Skin of body (tissue), 2 donors: ENCODE measurements around the gene GNAI2. TPM values are rescaled to one million over a fixed set of nuclear protein-coding genes. Genes with fewer than 3 reads are reported as not detected.
"Not testable (repeated sequence)": the region's sequence is repeated elsewhere in the genome, so short reads cannot be mapped to it uniquely, and the experiment has no call there.

Source experiments
- DNase-seq: peaks from one replicate; lab custom pipeline; 2025; lab: John Stamatoyannopoulos, UW
- total RNA-seq: library from RNA; depleted of rRNA; stranded (reverse); fragments of >200 nt; gene quantifications from one replicate; pipeline ENCODE4 v1.2.3, GENCODE V29; 2014

The GNAI2 gene
- total RNA-seq, 1 donor from 2014 or later = 102 TPM

DNA sequence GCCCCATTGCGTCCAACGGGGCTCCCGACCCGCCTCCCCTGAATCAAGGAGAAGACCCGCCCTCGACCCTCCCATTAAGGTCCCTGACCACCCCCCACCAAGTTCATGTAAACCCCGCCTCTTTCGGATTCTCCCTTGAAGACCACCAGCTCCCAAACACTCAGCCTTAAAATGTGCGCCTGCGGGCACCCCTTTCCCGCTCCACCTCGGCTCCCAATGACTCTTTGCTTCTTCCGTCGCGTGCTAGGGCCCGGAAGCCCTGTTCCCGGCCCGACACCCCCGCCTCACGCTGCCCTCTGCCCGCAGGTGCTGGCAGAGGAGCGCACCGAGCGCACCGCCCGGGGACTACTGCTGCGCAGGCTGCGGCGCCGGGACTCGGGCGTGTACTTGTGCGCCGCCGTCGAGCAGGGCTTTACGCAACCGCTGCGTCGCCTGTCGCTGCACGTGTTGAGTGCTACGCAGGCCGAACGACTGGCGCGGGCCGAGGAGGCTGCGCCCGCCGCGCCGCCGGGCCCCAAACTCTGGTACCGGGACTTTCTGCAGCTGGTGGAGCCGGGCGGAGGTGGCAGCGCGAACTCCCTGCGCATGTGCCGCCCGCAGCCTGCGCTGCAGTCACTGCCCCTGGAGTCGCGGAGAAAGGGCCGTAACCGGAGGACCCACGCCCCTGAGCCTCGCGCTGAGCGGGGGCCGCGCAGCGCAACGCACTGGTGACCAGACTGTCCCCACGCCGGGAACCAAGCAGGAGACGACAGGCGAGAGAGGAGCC is 40.2 kb downstream of the GNAI2 start:
- DNase-seq = no peak

DNA sequence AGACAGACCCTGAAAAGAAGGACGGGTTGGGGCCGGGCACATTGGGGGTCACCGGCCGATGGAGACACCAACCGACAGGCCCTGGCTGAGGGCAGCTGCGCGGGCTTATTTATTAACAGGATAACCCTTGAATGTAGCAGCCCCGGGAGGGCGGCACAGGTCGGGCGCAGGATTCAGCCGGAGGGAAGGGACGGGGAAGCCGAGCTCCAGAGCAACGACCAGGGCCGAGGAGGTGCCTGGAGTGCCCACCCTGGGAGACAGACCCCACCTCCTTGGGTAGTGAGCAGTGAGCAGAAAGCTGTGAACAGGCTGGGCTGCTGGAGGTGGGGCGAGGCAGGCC is 40.7 kb downstream of the GNAI2 start:
- no peak for DNase-seq

DNA sequence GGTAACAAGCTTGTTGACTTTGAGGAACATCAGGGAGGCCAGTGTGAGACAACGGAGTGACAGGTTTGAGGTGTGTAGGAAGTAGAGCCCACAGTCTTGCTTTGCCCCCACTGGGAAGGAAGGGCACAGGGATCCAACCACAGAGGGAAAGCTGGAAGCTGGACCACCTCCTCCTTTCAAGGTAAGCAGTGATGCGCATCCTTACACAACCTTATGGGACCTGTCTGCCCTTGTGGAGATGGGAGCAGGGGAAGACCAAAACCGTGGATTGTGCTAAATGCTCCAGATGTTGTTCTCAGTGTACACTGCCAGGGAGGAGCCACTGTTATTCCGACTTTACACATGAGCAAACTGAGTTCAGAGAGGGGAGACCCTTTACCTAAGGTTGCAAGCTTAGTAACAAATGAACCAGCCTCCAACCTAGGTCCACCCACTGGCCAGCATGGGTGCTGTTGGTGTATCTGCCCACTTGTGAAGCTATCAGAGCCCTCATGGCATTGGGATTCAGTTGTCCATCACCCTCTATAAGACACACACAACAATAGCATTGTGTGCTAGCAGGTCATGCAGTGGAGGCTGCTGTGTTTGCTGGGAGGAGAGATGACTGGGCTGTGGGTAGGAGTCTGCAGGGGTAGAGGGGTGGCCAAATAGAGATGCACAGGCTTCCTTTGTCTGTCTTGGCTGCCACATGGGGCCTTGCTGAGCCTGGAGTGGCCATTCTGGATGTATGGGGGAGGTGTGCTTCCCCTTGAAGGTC is 42.3 kb downstream of the GNAI2 start:
- no peak for DNase-seq

DNA sequence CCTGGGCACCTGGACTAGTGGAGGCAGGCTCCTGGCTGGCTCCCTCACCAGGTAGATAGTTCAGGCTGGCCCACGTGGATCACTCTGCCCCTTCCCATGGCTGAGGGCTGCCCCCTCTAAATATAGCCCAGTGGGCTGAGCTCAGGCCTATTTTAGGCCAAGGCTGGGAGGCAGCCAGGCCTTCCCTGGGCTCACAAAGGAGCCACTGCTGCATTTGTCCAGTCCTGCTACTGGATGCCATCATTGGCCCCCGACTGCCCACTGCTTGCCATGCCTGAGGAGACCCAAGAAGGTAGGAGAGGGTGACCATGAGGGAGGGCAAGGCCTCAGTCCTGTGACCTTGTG is 42.8 kb downstream of the GNAI2 start, which contains the start of gene LSMEM2:
LSMEM2 (plus strand) TSS at position 208 of the 345 bp plus-strand sequence; CDS start at position 235, 27 bp downstream.
- no peak for DNase-seq

DNA sequence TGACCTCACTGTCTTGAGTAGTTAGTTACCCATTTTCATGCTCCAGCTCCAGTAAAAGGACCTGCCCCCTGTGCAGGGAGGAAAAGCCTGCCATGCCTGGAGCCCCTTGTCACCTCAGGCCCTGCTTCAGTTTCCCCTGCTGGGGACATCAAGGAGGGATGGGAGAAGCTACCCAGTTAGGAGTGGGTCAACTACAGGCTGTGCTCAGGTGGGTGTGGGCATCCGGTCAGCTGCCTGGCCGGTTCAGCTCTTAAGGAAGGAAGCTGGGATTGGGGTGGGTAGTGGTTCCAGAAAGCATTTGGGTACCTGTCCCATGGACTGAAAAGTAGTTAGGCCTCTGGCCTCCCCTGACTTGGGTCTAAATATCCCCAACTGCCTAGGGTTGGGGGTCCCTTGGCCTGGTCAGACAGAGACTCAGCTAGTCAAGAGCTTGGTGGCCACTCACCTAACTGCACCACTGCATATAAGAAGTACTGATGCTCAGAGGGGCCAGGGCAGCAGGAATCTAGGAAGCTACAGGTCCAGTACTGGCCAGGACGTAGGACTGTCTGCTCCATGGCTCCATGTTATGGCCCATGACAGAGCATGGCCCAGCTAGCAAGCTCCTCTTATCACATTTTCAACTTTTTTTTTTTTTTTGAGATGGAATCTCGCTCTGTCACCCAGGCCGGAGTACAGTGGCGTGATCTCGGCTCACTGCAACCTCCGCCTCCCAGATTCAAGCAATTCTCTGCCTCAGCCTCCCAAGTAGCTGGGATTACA is 43.4 kb downstream of the GNAI2 start:
- DNase-seq = no peak

DNA sequence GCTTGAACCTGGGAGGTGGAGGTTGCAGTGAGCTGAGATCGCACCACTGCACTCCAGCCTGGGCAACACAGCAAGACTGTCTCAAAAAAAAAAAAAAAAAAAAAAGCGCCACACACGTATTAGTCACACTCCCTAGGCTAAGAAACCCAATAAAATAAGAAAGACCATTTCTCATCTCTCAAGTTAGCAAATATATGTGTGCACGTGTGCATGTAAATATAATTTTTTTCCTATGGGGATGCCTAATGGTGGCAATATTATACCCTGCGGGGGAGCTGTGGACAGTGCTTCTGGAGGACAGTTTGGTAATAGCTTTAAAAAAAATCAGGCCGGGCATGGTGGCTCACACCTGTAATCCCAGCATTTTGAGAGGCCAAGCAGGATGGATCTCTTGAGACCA is 48.1 kb downstream of the GNAI2 start:
- not testable (repeated sequence) for DNase-seq

DNA sequence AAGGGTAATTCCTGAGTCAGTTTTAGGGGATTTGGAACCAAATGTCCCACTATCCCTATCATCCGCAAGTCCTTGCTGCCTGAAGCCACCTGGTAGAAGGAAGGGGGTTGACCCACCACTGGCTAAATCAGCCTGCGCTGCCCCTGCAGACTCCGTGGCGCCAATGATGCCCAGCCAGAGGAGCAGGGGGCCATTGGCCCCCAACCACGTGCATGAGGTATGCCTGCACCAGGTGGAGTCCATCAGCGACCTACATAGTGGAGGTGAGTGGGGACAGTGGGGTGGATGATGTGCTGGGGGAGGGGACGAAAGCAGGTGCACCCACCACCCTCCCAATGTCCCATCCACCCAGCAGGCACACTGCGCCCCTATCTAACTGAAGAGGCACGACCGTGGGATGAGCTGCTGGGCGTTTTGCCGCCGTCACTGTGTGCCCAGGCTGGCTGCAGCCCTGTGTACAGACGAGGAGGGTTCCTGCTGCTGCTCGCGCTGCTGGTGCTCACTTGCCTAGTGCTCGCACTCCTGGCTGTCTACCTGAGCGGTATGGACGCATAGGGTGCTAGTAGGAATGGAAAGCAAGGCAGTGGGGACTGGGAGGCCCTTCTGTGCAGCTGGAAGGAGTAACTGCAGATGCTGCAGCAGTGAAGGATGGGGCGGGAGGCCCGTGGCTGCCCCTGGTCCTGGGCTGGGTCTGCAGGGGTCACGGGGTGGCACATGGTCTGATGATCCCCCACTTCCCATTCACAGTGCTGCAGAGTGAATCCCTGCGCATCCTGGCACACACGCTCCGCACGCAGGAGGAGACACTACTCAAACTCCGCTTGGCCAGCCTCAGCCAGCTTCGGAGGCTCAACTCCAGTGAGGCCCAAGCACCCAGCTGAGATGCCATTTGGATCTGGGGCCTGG is 50.6 kb downstream of the GNAI2 start:
- no peak for DNase-seq

DNA sequence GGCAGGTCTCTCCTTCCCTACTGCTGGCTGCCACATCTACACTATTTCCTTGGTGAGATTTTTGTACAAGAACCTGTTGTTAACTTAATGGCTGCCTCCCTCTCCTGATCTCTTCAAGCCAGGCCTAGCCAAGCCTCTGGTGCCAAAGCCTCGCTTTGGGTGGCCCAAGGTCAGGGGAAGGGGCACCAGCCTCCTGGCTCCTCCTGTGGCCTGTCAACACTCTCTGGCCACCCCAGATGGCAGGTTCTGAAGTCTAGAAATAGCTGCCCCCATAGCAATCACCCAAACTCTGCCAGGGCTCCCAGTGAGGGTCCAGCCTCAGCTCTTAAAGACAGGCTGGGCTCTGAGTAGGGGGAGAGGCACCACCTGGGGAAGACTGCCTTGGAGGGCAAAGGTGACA is 51.3 kb downstream of the GNAI2 start:
- DNase-seq = no peak

DNA sequence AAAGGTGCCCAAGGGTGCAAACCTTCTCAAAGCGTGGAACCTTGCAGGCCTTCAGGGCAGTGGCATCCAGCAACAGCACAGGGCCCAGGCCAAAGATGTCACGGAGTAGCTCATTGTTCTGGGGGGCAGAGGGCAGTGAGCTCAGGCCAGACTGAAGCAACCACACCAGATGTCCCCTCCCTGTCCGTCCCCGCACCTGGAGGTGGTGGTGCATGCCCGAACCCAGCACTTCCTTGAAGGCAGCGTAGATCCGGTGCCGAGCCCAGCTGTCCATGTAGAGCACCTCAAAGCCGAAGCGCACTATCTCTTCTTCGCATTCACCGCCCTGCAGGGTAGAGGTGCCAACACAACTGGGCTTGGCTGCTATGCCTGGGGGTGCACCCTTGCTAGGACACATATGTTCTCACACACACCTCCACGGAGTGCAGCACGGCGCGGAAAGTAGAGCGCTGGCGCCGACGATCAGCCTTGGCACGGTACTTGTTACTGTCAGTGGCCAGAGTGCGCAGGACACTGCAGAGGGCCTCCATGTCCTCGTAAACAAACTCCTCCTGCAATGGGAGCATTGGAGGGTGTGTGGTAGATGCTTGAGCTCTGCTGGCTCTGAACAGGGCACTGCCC is 52.5 kb downstream of the GNAI2 start:
- no peak for DNase-seq

DNA sequence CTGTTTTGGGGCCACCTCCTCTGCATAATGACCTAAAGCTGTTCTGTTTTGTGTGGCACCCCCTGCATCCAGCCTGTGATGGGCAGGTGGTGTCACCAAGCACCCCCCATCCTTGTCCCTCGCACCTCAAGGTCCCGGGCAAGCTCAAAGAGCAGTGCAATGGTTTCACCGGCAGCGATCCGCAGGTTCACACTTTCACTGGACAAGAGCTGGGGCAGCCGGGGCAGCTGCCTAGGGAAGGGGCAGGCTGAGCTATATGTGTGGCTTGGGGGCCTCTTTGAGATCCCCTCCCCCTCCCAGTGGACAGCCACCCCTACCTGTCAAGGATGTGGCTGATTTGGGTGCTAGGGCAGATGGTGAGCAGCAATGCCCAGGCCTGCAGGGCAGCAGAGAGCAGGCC is 53.1 kb downstream of the GNAI2 start:
- DNase-seq = no peak

DNA sequence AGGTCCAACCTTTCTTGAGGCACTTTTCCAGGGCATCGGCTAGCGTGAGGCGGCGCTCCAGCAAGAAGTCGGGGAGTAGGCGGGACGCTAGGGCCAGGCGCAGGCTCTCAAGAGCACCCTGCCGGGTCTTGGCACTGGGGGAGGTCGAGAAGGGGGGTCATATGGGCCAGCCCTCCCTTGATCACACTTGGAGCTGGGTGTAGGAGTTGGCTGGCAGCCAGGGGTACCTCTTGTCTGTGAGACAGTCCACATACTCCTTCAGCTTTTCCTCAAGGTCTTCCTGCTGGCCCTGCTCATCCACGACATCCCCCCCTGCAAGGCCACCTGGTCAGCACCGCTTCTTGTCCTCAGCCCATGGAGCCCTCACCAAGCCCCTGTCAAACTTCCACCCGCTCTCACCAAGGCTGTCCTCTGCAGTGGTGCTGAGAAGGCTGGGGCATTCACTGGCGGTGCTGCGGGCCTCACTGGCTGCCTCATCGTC is 54.2 kb downstream of the GNAI2 start:
- no peak for DNase-seq

DNA sequence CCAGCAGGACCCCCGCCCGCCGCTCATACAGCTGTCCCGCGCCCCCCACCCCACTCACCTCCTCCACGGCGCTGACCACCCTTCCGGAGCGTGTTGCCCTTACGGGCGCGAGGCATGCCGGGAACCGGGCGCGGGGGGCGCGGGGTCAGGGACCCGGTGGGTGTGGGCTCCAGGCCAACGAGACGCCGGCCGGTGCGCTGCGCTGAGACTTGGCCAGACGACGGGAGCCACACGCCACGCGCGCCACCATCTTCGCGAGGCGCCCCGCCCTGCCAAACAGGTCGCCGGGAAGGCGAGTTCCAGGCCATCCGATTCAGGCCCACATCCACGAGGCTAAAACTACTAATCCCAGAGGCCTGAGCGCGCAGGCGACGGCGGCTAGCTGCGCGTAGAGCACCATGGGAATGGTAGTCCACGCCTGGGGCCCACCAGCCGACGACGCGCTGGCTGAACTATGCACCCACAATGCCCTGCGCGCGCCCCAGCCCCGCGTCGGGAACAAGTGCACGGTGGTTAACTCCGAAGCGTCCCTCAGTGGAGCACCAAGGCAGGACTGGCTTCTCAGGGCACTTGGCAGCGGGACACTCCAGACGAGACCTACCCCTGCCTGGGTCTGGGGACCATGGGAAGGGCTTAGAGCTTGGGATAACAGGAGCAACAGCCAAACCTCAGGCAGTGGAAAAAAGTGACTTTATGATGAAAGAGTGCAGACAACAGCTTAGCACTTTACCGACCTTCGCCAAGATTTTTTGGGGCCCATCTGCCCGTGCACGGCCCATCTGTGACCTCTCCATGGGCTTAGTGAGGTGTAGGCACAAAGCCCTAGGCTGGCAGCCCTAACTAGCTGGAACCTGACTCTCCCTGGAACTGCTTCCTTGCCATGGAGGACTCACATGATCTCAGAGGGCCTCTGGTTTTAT is 56.4 kb downstream of the GNAI2 start, which contains the start of gene IFRD2:
IFRD2 (minus strand) TSS at position 271 of the 920 bp plus-strand sequence; CDS start at position 116, 155 bp downstream.
- DNase-seq = peak; percentile 99

DNA sequence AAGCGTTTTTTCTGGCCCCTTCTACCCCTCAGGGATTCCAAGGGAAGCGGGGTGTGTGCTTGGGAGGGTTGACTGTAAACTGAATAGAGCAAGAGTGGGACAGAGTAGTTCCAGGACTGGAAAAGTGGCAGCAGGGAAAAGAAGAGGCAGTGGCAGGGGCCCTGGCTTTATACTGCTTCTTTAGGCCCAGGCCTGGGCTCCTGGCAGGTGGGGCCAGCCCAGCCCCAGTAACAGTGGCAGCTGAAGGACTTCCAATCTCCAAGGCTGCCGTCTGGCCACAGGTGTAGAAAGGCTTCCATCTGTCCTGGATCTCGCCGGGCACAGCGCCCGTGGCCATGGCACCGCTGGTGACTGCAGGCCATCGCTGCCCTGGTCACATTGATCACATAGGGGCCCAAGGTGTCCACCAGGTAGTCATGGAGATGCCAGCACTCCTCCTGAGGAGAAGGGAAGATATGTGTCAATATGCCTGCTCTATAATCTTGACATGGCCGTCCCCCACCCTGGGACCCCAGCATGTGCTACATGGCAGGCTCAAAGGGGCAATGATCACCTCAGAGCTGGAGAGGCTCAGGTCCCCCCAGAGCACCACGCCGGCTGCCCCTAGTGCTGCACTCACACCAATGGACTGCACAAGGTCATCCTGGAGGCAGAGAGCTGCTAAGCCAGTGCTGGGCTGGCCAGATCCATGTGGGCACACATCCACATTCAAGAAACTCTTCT is 57.2 kb downstream of the GNAI2 start:
- no peak for DNase-seq

DNA sequence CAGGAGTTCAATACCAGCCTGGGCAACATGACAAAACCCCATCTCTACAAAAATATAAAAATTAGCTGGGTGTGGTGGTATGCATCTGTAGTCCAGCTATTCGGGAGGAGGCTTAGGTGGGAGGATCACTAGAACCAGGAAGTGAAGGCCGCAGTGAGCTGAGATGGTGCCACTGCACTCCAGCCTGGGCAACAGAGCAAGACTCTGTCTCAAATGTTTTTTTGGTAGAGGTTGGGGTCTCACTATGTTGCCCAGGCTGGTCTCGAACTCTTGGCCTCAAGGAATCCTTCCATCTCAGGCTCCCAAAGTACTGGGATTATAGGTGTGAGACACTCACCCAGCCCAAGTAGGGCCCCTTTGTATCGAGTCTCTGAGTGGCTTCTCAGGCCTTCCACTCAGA is 58.1 kb downstream of the GNAI2 start:
- DNase-seq = no peak

DNA sequence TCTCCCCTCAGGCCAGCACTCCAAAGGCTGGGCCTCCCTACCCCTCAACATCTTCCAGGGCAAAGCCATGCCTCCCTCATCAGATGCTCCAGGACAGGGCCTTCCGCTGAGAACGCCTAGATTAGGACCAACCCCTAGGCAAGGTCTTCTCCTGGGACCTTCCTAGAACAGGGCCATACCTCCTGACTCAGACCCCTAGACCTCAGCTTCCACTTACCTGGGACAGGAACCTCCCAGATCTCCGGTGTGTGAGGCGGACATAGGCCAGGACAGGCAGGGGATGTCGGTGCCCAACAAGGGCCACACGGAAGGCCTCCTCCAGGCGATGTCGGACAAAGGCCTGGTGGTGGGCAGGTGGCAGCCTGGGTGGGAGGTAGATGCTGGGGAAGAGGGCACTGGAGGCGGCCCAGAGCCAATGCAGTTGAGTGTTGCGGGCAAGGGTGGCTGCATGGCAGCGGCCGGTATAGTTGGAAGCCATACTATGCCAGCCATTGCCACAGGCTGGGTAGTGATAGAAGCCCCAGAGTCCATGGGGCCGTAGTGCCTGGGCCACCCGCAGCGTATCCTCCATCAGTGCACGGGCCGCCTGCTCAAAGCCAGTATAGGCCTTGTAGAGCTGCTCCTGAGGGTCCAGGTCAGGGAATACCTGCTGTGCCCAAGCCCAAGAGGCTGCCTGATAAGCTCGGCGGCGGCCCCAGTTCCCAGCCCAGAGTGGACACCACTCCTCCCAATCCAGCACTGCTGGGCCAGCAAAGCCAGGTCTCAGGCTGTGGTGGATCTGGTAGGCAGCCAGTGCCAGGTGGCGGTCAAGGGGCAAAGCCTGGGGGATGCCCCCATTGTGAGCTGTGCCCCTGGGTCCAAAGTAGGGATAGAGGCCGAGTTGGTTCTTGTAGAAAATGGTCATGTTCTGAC is 58.7 kb downstream of the GNAI2 start:
- DNase-seq = no peak

DNA sequence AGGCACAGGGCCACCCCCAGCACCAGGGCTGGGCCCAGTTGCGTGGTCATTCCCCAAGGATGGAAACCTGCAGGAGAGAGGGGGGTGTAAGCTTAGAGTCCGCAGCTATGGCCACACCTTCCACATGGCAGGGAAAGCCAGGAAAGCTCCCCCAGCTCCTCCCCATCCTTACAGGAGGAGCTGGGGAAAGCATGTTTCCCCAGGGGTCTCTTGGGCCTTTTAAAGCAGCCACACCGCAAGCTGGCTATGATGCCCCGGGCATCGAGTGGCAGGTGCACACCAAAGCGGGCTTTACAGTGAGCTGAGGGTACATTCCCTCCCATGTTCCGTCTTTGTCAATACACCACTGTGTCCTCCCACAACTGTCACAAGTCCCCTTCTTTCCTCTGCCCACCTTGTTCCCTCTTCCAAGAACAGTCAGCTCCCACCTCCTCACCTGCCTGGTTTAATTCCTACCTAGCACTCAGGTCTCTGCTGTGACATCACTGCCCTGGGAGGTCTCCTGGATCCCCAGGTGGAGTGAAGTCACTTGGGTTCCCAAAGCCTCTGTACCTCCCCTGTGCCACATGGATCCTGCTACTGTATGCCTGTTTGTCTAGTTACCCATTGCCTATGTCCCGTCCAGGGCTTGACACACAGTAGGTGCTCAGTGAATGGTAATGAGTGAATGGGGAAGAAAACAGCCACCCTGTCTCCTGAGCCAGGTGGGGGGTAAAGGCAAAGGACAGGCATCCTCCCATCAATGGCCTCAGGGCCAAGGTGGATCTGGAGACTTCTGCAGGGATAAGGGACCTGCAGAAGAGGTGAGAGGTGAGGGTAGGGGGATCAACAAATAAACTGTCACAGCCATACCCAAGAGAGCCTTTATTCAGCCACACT is 59.8 kb downstream of the GNAI2 start:
- no peak for DNase-seq
